GM23338 (cell line): ENCODE data around the gene TNIP3. TPM values are rescaled to one million over a fixed set of nuclear protein-coding genes. Genes with fewer than 3 reads are reported as not detected.

Experiments used
- ATAC-seq: fragments of 200-7000 bp; cut with Tn5 transposase; 3 replicates; pipeline ENCODE4 v1.9.1; 2020
- DNase-seq: peaks from one replicate; pipeline ENCODE4 v3.0.0-alpha.2; 2015; ENCODE audit warnings: low spot score
- H2AFZ ChIP-seq: fragments of 200-600 bp; sonication (generic); 2 replicates; pipeline ENCODE4 v1.8.0; 2016; ENCODE audit warnings: antibody characterized with exemption, mild to moderate bottlenecking, moderate library complexity
- H3F3A ChIP-seq: fragments of 200-600 bp; sonication (generic); replicated peaks from 2 replicates; pipeline ENCODE4 v1.8.0; 2017; ENCODE audit warnings: antibody characterized with exemption, mixed run types, low read depth
- H3K27ac ChIP-seq: fragments of 200-600 bp; sonication (generic); 2 replicates; pipeline ENCODE4 v1.6.1; 2016; ENCODE audit warnings: low read depth
- H3K27me3 ChIP-seq: fragments of 200-600 bp; sonication (generic); 2 replicates; pipeline ENCODE4 v1.8.0; 2016; ENCODE audit warnings: mild to moderate bottlenecking, mixed run types, moderate library complexity; ENCODE audit not compliant: insufficient read depth
- H3K36me3 ChIP-seq: fragments of 200-600 bp; sonication (generic); 2 replicates; pipeline ENCODE4 v1.8.0; 2016; ENCODE audit warnings: mild to moderate bottlenecking; ENCODE audit not compliant: insufficient read depth
- H3K4me1 ChIP-seq: fragments of 200-600 bp; sonication (generic); 2 replicates; pipeline ENCODE4 v1.8.0; 2016; ENCODE audit warnings: mild to moderate bottlenecking, moderate library complexity; ENCODE audit not compliant: insufficient read depth
- H3K4me2 ChIP-seq: fragments of 200-600 bp; sonication (generic); 2 replicates; pipeline ENCODE4 v1.7.1; 2017; ENCODE audit warnings: mixed run types
- H3K4me3 ChIP-seq: fragments of 200-600 bp; sonication (generic); 2 replicates; pipeline ENCODE4 v1.6.1; 2016; ENCODE audit warnings: mixed run types
- H3K79me2 ChIP-seq: fragments of 200-600 bp; sonication (generic); replicated peaks from 2 replicates; pipeline ENCODE4 v1.8.0; 2017; ENCODE audit warnings: mild to moderate bottlenecking; ENCODE audit not compliant: insufficient read depth
- H3K9me2 ChIP-seq: fragments of 200-600 bp; sonication (generic); 2 replicates; pipeline ENCODE4 v1.8.0; 2017; ENCODE audit not compliant: insufficient read depth
- H4K20me1 ChIP-seq: fragments of 200-600 bp; sonication (generic); replicated peaks from 2 replicates; pipeline ENCODE4 v1.8.0; 2017; ENCODE audit warnings: mild to moderate bottlenecking; ENCODE audit not compliant: insufficient read depth
- H3K27ac Mint-ChIP-seq: 2 replicates; pipeline ENCODE4 v1.8.0; 2020; ENCODE audit warnings: inconsistent platforms, mild to moderate bottlenecking, moderate library complexity, mixed read lengths
- H3K27me3 Mint-ChIP-seq: 3 replicates; pipeline ENCODE4 v1.8.0; 2022; ENCODE audit warnings: low read depth, mild to moderate bottlenecking, moderate library complexity, mixed read lengths, inconsistent platforms; ENCODE audit not compliant: insufficient read depth, poor library complexity
- H3K36me3 Mint-ChIP-seq: 3 replicates; pipeline ENCODE4 v1.8.0; 2021; ENCODE audit warnings: low read depth, mild to moderate bottlenecking, inconsistent platforms, moderate library complexity, mixed read lengths
- H3K4me1 Mint-ChIP-seq: 3 replicates; pipeline ENCODE4 v1.8.0; 2020; ENCODE audit warnings: mild to moderate bottlenecking, inconsistent platforms, mixed read lengths
- H3K4me3 Mint-ChIP-seq: 3 replicates; pipeline ENCODE4 v1.8.0; 2021; ENCODE audit warnings: moderate library complexity, mild to moderate bottlenecking, inconsistent platforms, mixed read lengths
- H3K9me3 Mint-ChIP-seq: 3 replicates; pipeline ENCODE4 v1.8.0; 2020; ENCODE audit warnings: moderate library complexity, mild to moderate bottlenecking, inconsistent platforms, mixed read lengths
- CREB1 ChIP-seq: fragments of 250-450 bp; sonication (Bioruptor Pico); IDR thresholded peaks from 2 replicates; pipeline ENCODE4 v1.5.0; 2020; ENCODE audit warnings: low read depth, mild to moderate bottlenecking, moderate library complexity
- EZH2 ChIP-seq: fragments of 200-600 bp; sonication (generic); IDR thresholded peaks from one replicate; pipeline ENCODE4 v1.8.0; 2017; ENCODE audit warnings: antibody characterized with exemption, mild to moderate bottlenecking, low read depth; ENCODE audit not compliant: unreplicated experiment
- EZH2phosphoT487 ChIP-seq: fragments of 200-600 bp; sonication (generic); IDR thresholded peaks from one replicate; pipeline ENCODE4 v1.8.1; 2018; ENCODE audit warnings: antibody characterized with exemption; ENCODE audit not compliant: unreplicated experiment
- JUNB ChIP-seq: IDR thresholded peaks from one replicate; pipeline ENCODE4 v1.6.1; 2016; ENCODE audit warnings: antibody characterized with exemption; ENCODE audit not compliant: unreplicated experiment
- NANOG ChIP-seq: IDR thresholded peaks from 2 replicates; pipeline ENCODE4 v1.6.1; 2016; ENCODE audit warnings: antibody characterized with exemption, borderline replicate concordance
- POLR2AphosphoS5 ChIP-seq: IDR thresholded peaks from 2 replicates; pipeline ENCODE4 v1.6.1; 2016; ENCODE audit warnings: antibody characterized with exemption, low read depth
- STAT1 ChIP-seq: IDR thresholded peaks from one replicate; pipeline ENCODE4 v1.6.1; 2016; ENCODE audit warnings: antibody characterized with exemption; ENCODE audit not compliant: unreplicated experiment
- ZNF114 ChIP-seq: fragments of 250-450 bp; sonication (Bioruptor Pico); IDR thresholded peaks from 2 replicates; pipeline ENCODE4 v1.5.0; 2020; ENCODE audit warnings: mild to moderate bottlenecking, moderate library complexity
- ZNF331 ChIP-seq: fragments of 250-450 bp; sonication (Bioruptor Pico); IDR thresholded peaks from 2 replicates; pipeline ENCODE4 v1.5.0; 2020; ENCODE audit warnings: low read depth, mild to moderate bottlenecking, moderate library complexity
- polyA plus RNA-seq: library from polyadenylated mRNA; unstranded; fragments of >200 nt; fragmentation: Nextera tagmentation; extraction: Ambion mirVana; gene quantifications from 2 replicates; pipeline ENCODE4 v1.2.1, GENCODE V29; 2016
- total RNA-seq: library from RNA; depleted of rRNA; stranded (reverse); fragments of >200 nt; shearing (Covaris generic); gene quantifications from 2 replicates; pipeline ENCODE4 v1.2.3, GENCODE V29; 2014
- TF ChIP-seq, protein P1 (sequence below): IDR thresholded peaks from one replicate; pipeline ENCODE4 v1.6.1; 2018; ENCODE audit warnings: antibody characterized with exemption; ENCODE audit not compliant: unreplicated experiment
- TF ChIP-seq, protein P2 (sequence below): IDR thresholded peaks from 2 replicates; pipeline ENCODE4 v1.6.1; 2016; ENCODE audit warnings: antibody characterized with exemption
- TF ChIP-seq, protein P3 (sequence below), 2 experiments: fragments of 200-600 bp in 1 of 2; sonication (generic) in 1 of 2; conservative IDR thresholded peaks; 2 replicates each; pipeline versions ENCODE4 v1.5.1 to v1.6.1; 2016 to 2017; ENCODE audit warnings: antibody characterized with exemption in 2 of 2, low read depth in 2 of 2, mild to moderate bottlenecking in 2 of 2, moderate library complexity in 1 of 2
- TF ChIP-seq, protein P4 (sequence below): fragments of 250-450 bp; sonication (Bioruptor Pico); IDR thresholded peaks from 2 replicates; pipeline ENCODE4 v1.5.0; 2020; ENCODE audit warnings: mild to moderate bottlenecking, moderate library complexity

The TNIP3 gene
- total and polyA plus RNA-seq, 2 experiments from 2014 or later: not detected

DNA sequence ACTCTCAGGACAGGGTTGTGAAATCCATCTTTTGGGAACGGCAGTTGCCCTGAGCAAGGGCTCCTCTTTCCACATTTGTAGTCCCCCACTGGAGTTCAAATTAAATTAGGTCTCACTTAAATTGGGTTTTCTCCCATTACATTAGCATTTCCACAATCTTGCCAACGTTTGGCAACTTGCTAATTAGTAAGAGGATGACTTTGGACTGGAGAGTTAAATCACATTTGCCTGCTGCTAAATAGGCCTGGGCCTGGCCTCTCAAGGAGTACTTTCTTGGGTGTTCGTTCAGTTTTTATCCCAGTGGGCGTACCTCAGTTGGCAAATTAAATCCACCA lies 33.8 kb downstream of the TNIP3 start:
- Mint-ChIP-seq H3K9me3 (peaks cover 2% of the 10 kb centered on the region; the same call in 1 of the 3 replicates), H3K36me3 (no peaks in the 10 kb centered on the region), H3K4me3 (no peak overlapping the region), H3K4me1 (no peaks in the 10 kb centered on the region), H3K27ac (no peak overlapping the region), H3K27me3 (no peaks in the 10 kb centered on the region)
- H3K36me3 ChIP-seq: no peaks in the 10 kb centered on the region
- ATAC-seq: no peak
- no peak overlapping the region for H3K4me3 ChIP-seq
- no peak overlapping the region for H2AFZ ChIP-seq
- no peaks in the 10 kb centered on the region for H3K27me3 ChIP-seq
- no peaks in the 10 kb centered on the region for H3K79me2 ChIP-seq
- DNase-seq: no peak
- no peak overlapping the region for H3K4me2 ChIP-seq
- H4K20me1 ChIP-seq: no peaks in the 10 kb centered on the region
- no peaks in the 10 kb centered on the region for H3F3A ChIP-seq
- H3K4me1 ChIP-seq: no peaks in the 10 kb centered on the region
- no peaks in the 10 kb centered on the region for H3K9me2 ChIP-seq
- TF ChIP-seq POLR2AphosphoS5: no peak
- TF ChIP-seq, protein P1, sequence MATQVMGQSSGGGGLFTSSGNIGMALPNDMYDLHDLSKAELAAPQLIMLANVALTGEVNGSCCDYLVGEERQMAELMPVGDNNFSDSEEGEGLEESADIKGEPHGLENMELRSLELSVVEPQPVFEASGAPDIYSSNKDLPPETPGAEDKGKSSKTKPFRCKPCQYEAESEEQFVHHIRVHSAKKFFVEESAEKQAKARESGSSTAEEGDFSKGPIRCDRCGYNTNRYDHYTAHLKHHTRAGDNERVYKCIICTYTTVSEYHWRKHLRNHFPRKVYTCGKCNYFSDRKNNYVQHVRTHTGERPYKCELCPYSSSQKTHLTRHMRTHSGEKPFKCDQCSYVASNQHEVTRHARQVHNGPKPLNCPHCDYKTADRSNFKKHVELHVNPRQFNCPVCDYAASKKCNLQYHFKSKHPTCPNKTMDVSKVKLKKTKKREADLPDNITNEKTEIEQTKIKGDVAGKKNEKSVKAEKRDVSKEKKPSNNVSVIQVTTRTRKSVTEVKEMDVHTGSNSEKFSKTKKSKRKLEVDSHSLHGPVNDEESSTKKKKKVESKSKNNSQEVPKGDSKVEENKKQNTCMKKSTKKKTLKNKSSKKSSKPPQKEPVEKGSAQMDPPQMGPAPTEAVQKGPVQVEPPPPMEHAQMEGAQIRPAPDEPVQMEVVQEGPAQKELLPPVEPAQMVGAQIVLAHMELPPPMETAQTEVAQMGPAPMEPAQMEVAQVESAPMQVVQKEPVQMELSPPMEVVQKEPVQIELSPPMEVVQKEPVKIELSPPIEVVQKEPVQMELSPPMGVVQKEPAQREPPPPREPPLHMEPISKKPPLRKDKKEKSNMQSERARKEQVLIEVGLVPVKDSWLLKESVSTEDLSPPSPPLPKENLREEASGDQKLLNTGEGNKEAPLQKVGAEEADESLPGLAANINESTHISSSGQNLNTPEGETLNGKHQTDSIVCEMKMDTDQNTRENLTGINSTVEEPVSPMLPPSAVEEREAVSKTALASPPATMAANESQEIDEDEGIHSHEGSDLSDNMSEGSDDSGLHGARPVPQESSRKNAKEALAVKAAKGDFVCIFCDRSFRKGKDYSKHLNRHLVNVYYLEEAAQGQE: no peak
- TF ChIP-seq CREB1 (CRISPR knock-in tag): no peak
- TF ChIP-seq, protein P2, sequence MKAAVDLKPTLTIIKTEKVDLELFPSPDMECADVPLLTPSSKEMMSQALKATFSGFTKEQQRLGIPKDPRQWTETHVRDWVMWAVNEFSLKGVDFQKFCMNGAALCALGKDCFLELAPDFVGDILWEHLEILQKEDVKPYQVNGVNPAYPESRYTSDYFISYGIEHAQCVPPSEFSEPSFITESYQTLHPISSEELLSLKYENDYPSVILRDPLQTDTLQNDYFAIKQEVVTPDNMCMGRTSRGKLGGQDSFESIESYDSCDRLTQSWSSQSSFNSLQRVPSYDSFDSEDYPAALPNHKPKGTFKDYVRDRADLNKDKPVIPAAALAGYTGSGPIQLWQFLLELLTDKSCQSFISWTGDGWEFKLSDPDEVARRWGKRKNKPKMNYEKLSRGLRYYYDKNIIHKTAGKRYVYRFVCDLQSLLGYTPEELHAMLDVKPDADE: no peak
- no peak for TF ChIP-seq EZH2phosphoT487
- TF ChIP-seq ZNF114 (CRISPR knock-in tag): no peak
- no peak for TF ChIP-seq STAT1
- TF ChIP-seq, protein P3, sequence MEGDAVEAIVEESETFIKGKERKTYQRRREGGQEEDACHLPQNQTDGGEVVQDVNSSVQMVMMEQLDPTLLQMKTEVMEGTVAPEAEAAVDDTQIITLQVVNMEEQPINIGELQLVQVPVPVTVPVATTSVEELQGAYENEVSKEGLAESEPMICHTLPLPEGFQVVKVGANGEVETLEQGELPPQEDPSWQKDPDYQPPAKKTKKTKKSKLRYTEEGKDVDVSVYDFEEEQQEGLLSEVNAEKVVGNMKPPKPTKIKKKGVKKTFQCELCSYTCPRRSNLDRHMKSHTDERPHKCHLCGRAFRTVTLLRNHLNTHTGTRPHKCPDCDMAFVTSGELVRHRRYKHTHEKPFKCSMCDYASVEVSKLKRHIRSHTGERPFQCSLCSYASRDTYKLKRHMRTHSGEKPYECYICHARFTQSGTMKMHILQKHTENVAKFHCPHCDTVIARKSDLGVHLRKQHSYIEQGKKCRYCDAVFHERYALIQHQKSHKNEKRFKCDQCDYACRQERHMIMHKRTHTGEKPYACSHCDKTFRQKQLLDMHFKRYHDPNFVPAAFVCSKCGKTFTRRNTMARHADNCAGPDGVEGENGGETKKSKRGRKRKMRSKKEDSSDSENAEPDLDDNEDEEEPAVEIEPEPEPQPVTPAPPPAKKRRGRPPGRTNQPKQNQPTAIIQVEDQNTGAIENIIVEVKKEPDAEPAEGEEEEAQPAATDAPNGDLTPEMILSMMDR (conservative IDR thresholded peaks at IDR 0.05; ENCODE audit: low read depth in 2 of 2): no peak
- TF ChIP-seq ZNF331 (CRISPR knock-in tag): no peak
- TF ChIP-seq, protein P4, sequence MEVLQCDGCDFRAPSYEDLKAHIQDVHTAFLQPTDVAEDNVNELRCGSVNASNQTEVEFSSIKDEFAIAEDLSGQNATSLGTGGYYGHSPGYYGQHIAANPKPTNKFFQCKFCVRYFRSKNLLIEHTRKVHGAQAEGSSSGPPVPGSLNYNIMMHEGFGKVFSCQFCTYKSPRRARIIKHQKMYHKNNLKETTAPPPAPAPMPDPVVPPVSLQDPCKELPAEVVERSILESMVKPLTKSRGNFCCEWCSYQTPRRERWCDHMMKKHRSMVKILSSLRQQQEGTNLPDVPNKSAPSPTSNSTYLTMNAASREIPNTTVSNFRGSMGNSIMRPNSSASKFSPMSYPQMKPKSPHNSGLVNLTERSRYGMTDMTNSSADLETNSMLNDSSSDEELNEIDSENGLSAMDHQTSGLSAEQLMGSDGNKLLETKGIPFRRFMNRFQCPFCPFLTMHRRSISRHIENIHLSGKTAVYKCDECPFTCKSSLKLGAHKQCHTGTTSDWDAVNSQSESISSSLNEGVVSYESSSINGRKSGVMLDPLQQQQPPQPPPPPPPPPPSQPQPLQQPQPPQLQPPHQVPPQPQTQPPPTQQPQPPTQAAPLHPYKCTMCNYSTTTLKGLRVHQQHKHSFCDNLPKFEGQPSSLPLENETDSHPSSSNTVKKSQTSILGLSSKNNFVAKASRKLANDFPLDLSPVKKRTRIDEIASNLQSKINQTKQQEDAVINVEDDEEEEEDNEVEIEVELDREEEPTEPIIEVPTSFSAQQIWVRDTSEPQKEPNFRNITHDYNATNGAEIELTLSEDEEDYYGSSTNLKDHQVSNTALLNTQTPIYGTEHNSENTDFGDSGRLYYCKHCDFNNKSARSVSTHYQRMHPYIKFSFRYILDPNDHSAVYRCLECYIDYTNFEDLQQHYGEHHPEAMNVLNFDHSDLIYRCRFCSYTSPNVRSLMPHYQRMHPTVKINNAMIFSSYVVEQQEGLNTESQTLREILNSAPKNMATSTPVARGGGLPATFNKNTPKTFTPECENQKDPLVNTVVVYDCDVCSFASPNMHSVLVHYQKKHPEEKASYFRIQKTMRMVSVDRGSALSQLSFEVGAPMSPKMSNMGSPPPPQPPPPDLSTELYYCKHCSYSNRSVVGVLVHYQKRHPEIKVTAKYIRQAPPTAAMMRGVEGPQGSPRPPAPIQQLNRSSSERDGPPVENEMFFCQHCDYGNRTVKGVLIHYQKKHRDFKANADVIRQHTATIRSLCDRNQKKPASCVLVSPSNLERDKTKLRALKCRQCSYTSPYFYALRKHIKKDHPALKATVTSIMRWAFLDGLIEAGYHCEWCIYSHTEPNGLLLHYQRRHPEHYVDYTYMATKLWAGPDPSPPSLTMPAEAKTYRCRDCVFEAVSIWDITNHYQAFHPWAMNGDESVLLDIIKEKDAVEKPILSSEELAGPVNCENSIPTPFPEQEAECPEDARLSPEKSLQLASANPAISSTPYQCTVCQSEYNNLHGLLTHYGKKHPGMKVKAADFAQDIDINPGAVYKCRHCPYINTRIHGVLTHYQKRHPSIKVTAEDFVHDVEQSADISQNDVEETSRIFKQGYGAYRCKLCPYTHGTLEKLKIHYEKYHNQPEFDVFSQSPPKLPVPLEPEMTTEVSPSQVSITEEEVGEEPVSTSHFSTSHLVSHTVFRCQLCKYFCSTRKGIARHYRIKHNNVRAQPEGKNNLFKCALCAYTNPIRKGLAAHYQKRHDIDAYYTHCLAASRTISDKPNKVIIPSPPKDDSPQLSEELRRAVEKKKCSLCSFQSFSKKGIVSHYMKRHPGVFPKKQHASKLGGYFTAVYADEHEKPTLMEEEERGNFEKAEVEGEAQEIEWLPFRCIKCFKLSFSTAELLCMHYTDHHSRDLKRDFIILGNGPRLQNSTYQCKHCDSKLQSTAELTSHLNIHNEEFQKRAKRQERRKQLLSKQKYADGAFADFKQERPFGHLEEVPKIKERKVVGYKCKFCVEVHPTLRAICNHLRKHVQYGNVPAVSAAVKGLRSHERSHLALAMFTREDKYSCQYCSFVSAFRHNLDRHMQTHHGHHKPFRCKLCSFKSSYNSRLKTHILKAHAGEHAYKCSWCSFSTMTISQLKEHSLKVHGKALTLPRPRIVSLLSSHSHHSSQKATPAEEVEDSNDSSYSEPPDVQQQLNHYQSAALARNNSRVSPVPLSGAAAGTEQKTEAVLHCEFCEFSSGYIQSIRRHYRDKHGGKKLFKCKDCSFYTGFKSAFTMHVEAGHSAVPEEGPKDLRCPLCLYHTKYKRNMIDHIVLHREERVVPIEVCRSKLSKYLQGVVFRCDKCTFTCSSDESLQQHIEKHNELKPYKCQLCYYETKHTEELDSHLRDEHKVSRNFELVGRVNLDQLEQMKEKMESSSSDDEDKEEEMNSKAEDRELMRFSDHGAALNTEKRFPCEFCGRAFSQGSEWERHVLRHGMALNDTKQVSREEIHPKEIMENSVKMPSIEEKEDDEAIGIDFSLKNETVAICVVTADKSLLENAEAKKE (CRISPR knock-in tag): no peak
- no peak for TF ChIP-seq EZH2
- no peak for TF ChIP-seq JUNB
- no peak for TF ChIP-seq NANOG
- H3K27ac ChIP-seq: no peak overlapping the region
